ENCODE results near the gene RRP36.

Gene RRP36

GRCh38 chr6:43001843-43002242, 19.6 kb upstream of the RRP36 start:
- DNase-seq: peak in 1 of 10 donors; percentile 9
- intact Hi-C loops (cut with DNase I): no loop called here

- intact Hi-C loops (cut with DNase I): no loop called here
- DNase-seq: peak in 2 of 10 donors; percentile 24 to 31
Observed at GRCh38 chr6:43005844-43006243, 15.6 kb upstream of the RRP36 start.

GRCh38 chr6:43006251-43006650, 15.2 kb upstream of the RRP36 start:
- peak in 2 of 10 donors; percentile 24 to 79 for DNase-seq
- intact Hi-C loops (cut with DNase I): no loop called here

GRCh38 chr6:43007126-43007525, 14.3 kb upstream of the RRP36 start:
- intact Hi-C loops (cut with DNase I): no loop called here
- DNase-seq: peak in 2 of 10 donors; percentile 29 to 52

- intact Hi-C loops (cut with DNase I): no loop called here
- DNase-seq: peak in 5 of 10 donors; percentile 28 to 89 (median 54)
Observed at GRCh38 chr6:43009124-43009523, 12.3 kb upstream of the RRP36 start.

GRCh38 chr6:43011207-43011606, 10.2 kb upstream of the RRP36 start:
- intact Hi-C loops (cut with DNase I): loop anchor here (5.0 to 10.0 kb wide), 2 partner anchors 79 to 164 kb away; partner anchors contain the start of gene SRF
- peak in 2 of 10 donors; percentile 43 to 61 for DNase-seq

- DNase-seq: peak in 2 of 10 donors; percentile 43 to 69
- intact Hi-C loops (cut with DNase I): loop anchor here (5.0 to 10.0 kb wide), 2 partner anchors 80 to 162 kb away; partner anchors contain the start of gene SRF
Observed at GRCh38 chr6:43012364-43012763, 9.1 kb upstream of the RRP36 start.

GRCh38 chr6:43013097-43013842, 8.2 kb upstream of the RRP36 start:
- peak in 1 of 10 donors; percentile 11 for DNase-seq
- intact Hi-C loops (cut with DNase I): loop anchor here (5.0 to 10.0 kb wide), 2 partner anchors 81 to 162 kb away; partner anchors contain the start of gene SRF

GRCh38 chr6:43013843-43014433, 7.5 kb upstream of the RRP36 start, which contains the start of the genes KLHDC3 and MEA1:
Gene KLHDC3, plus strand, starts transcription at chr6:43014249. Its CDS starts 2,944 bp downstream, at chr6:43017193.
Gene MEA1, minus strand, starts transcription at chr6:43013946. Its CDS starts 133 bp downstream, at chr6:43013813.
- intact Hi-C loops (cut with DNase I): loop anchor here (5.0 to 10.0 kb wide), 2 partner anchors 82 to 161 kb away; partner anchors contain the start of gene SRF
- DNase-seq: peak; percentile 99 to 100 (median 100)

- intact Hi-C loops (cut with DNase I): loop anchor here (5.0 to 10.0 kb wide), 2 partner anchors 82 to 160 kb away; partner anchors contain the start of gene SRF
- no peak for DNase-seq
Observed at GRCh38 chr6:43014434-43014909, 7.0 kb upstream of the RRP36 start.

- intact Hi-C loops (cut with DNase I): loop anchor here (10.0 kb wide), 1 partner anchor 158 kb away; the partner anchor contains the start of gene SRF
Observed at GRCh38 chr6:43016176-43016942, 5.1 kb upstream of the RRP36 start.

GRCh38 chr6:43016943-43017334, 4.5 kb upstream of the RRP36 start:
- intact Hi-C loops (cut with DNase I): loop anchor here (10.0 kb wide), 1 partner anchor 158 kb away; the partner anchor contains the start of gene SRF
- DNase-seq: peak in 2 of 10 donors; percentile 61 to 67

More at GRCh38 chr6:43016176-43016942, 5.1 kb upstream of the RRP36 start:
- peak in 1 of 10 donors; percentile 64 for DNase-seq

GRCh38 chr6:43019152-43019551, 2.3 kb upstream of the RRP36 start:
- intact Hi-C loops (cut with DNase I): loop anchor here (10.0 kb wide), 1 partner anchor 156 kb away; the partner anchor contains the start of gene SRF
- no peak for DNase-seq

GRCh38 chr6:43020052-43020705, 1.2 kb upstream of the RRP36 start:
- peak in 1 of 10 donors; percentile 12 for DNase-seq
- intact Hi-C loops (cut with DNase I): no loop called here

- peak in 2 of 10 donors; percentile 16 to 54 for DNase-seq
- intact Hi-C loops (cut with DNase I): no loop called here
Observed at GRCh38 chr6:43020847-43021246, 576 bp upstream of the RRP36 start.

GRCh38 chr6:43024436-43024835, 3.0 kb downstream of the RRP36 start:
- intact Hi-C loops (cut with DNase I): no loop called here
- no peak for DNase-seq

GRCh38 chr6:43026365-43026764, 4.9 kb downstream of the RRP36 start:
- peak in 2 of 10 donors; percentile 24 to 57 for DNase-seq

GRCh38 chr6:43029120-43029519, 7.7 kb downstream of the RRP36 start:
- peak in 1 of 10 donors; percentile 28 for DNase-seq
- intact Hi-C loops (cut with DNase I): no loop called here

More at GRCh38 chr6:43026365-43026764, 4.9 kb downstream of the RRP36 start:
- intact Hi-C loops (cut with DNase I): no loop called here

GRCh38 chr6:43032326-43032725, 10.9 kb downstream of the RRP36 start:
- peak in 1 of 10 donors; percentile 9 for DNase-seq
- intact Hi-C loops (cut with DNase I): no loop called here

Measured in posterior cingulate gyrus (tissue), 11 donors.